SU-DHL-6 (cell line): Measurements from ENCODE around the gene C20orf144.

Source experiments
- H2AFZ ChIP-seq: fragments of 200-600 bp; sonication (generic); 2 replicates; pipeline ENCODE4 v1.6.1; 2014; ENCODE audit warnings: low read depth, mild to moderate bottlenecking, moderate library complexity, mixed read lengths, antibody characterized with exemption, low read length; ENCODE audit not compliant: severe bottlenecking
- H3F3A ChIP-seq: fragments of 200-600 bp; shearing (Covaris generic); 2 replicates; pipeline ENCODE4 v1.6.0; 2016; ENCODE audit warnings: antibody characterized with exemption, mild to moderate bottlenecking; ENCODE audit not compliant: insufficient read depth
- H3K27ac ChIP-seq: fragments of 200-600 bp; sonication (generic); 2 replicates; pipeline ENCODE4 v1.5.1; 2016; ENCODE audit warnings: low read depth, mild to moderate bottlenecking, low read length, moderate library complexity, mixed read lengths
- H3K27me3 ChIP-seq: fragments of 200-600 bp; sonication (generic), shearing (Covaris generic); 2 replicates; pipeline ENCODE4 v1.6.0; 2014; ENCODE audit warnings: mild to moderate bottlenecking, low read length
- H3K36me3 ChIP-seq: fragments of 200-600 bp; sonication (generic); 2 replicates; pipeline ENCODE4 v1.6.1; 2014; ENCODE audit warnings: mild to moderate bottlenecking, low read length, mixed read lengths
- H3K4me2 ChIP-seq: fragments of 300-600, 200-600 bp; shearing (Covaris generic), sonication (generic); 2 replicates; pipeline ENCODE4 v1.6.0; 2014; ENCODE audit warnings: low read length, low read depth, mild to moderate bottlenecking; ENCODE audit not compliant: poor library complexity, severe bottlenecking
- H3K4me3 ChIP-seq: fragments of 200-600 bp; sonication (generic); 2 replicates; pipeline ENCODE4 v1.5.1; 2014; ENCODE audit warnings: antibody characterized with exemption, low read length, mild to moderate bottlenecking, mixed read lengths; ENCODE audit not compliant: insufficient read depth, poor library complexity, severe bottlenecking
- H3K79me2 ChIP-seq: fragments of 200-600 bp; sonication (generic); 2 replicates; pipeline ENCODE4 v1.6.1; 2014; ENCODE audit warnings: mild to moderate bottlenecking, low read length, moderate library complexity; ENCODE audit not compliant: insufficient read depth
- H3K9ac ChIP-seq: fragments of 200-600 bp; sonication (generic); 2 replicates; pipeline ENCODE4 v1.7.0; 2014; ENCODE audit warnings: mild to moderate bottlenecking, low read length
- H3K9me2 ChIP-seq: fragments of 200-600 bp; sonication (generic); replicated peaks from 2 replicates; pipeline ENCODE4 v1.6.1; 2014; ENCODE audit warnings: low read length; ENCODE audit not compliant: insufficient read depth
- H3K9me3 ChIP-seq: fragments of 200-600 bp; sonication (generic); 2 replicates; pipeline ENCODE4 v1.6.1; 2014; ENCODE audit warnings: low read length, mixed read lengths; ENCODE audit not compliant: insufficient read depth
- H4K20me1 ChIP-seq: fragments of 200-600 bp; sonication (generic); 2 replicates; pipeline ENCODE4 v1.6.1; 2014; ENCODE audit warnings: low read depth, mild to moderate bottlenecking, antibody characterized with exemption, low read length, moderate library complexity, mixed read lengths
- CTCF ChIP-seq: fragments of 200-600 bp; sonication (generic); IDR thresholded peaks from one replicate; pipeline ENCODE4 v1.5.1; 2017; ENCODE audit warnings: antibody characterized with exemption, mild to moderate bottlenecking, low read length, moderate library complexity; ENCODE audit not compliant: insufficient read depth, poor library complexity, severe bottlenecking
- EZH2phosphoT487 ChIP-seq: fragments of 200-600 bp; sonication (generic), shearing (Covaris generic); conservative IDR thresholded peaks from 2 replicates; pipeline ENCODE4 v1.6.1; 2018; ENCODE audit warnings: mild to moderate bottlenecking, antibody characterized with exemption, low read length, moderate library complexity, mixed read lengths

C20orf144 gene

GRCh38 chr20:33686984-33687366 is 24.8 kb downstream of the C20orf144 start:
- no peaks in the 10 kb centered on the region for H3K9me2 ChIP-seq
- H3K9ac ChIP-seq = peak overlapping the region; percentile 53
- peaks cover 32% of the 10 kb centered on the region for H3K79me2 ChIP-seq
- H3K4me2 ChIP-seq = peak overlapping the region; percentile 50
- peaks cover 40% of the 10 kb centered on the region; the same call in 1 of the 2 replicates for H3F3A ChIP-seq
- no peaks in the 10 kb centered on the region for H3K27me3 ChIP-seq
- H3K36me3 ChIP-seq = no peaks in the 10 kb centered on the region
- TF ChIP-seq EZH2phosphoT487 (no peak), CTCF (no peak)
- H4K20me1 ChIP-seq = no peaks in the 10 kb centered on the region
- H3K9me3 ChIP-seq = no peaks in the 10 kb centered on the region
- H3K4me3 ChIP-seq = peak overlapping the region; percentile 30
- H2AFZ ChIP-seq = peak overlapping the region; percentile 73
- 0 out of 2 replicates have a peak overlapping the region, but pooled peaks have one; percentile 28 for H3K27ac ChIP-seq

DNA sequence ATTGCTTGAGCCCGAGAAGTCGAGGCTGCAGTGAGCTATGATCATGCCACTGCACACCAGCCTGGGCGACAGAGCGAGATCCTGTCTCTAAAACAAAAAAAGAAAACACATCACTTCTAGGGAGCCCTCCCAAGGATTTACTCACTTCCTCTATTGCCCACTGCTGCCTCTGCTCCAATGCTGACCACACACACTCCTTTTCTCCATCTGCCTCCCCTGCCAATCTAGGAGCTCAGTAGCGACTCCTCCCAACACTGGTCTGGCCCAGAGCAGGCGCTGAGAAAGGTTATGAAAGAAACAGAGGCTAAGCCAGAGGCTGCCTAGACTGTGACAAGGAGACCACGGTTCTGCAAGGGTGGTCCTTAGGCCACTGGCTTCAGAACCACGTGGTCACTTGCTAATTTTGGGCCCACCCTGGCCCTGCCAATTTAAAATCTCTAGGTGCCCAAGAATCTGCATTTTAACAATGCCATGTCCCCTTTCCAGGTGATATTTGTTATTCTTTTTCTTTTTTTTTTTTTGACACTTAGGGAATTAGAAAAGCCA is 25.3 kb downstream of the C20orf144 start:
- Histone ChIP-seq H3F3A (peaks cover 35% of the 10 kb centered on the region; the same call in 1 of the 2 replicates), H2AFZ (no peak overlapping the region), H4K20me1 (no peaks in the 10 kb centered on the region), H3K27me3 (no peaks in the 10 kb centered on the region), H3K4me2 (no peak overlapping the region), H3K9me2 (no peaks in the 10 kb centered on the region), H3K9ac (no peak overlapping the region; the same call in 1 of the 2 replicates), H3K36me3 (no peaks in the 10 kb centered on the region), H3K4me3 (no peak overlapping the region), H3K9me3 (no peaks in the 10 kb centered on the region), H3K79me2 (peaks cover 27% of the 10 kb centered on the region), H3K27ac (no peak overlapping the region)
- no peak for TF ChIP-seq CTCF
- TF ChIP-seq EZH2phosphoT487 = no peak

GRCh38 chr20:33687993-33688937 is 26.1 kb downstream of the C20orf144 start:
- Histone ChIP-seq H3K4me3 (no peak overlapping the region), H3K9me2 (no peaks in the 10 kb centered on the region), H3K27me3 (no peaks in the 10 kb centered on the region), H3K36me3 (no peaks in the 10 kb centered on the region), H3K9me3 (no peaks in the 10 kb centered on the region), H3K9ac (no peak overlapping the region), H3F3A (peaks cover 29% of the 10 kb centered on the region; the same call in 1 of the 2 replicates), H3K27ac (no peak overlapping the region), H4K20me1 (no peaks in the 10 kb centered on the region), H3K4me2 (no peak overlapping the region), H2AFZ (no peak overlapping the region), H3K79me2 (peaks cover 19% of the 10 kb centered on the region)
- TF ChIP-seq EZH2phosphoT487 (no peak), CTCF (no peak)
